Peyer's patch (tissue), 4 donors: ENCODE data around the gene PARL.

Experiments used
- POLR2A ChIP-seq, 2 donors: fragments of 450-650 bp; IDR thresholded peaks; one replicate each; pipeline ENCODE4 v1.5.1; 2017; ENCODE audit warnings: antibody characterized with exemption in 2 of 2, mild to moderate bottlenecking in 2 of 2, moderate library complexity in 2 of 2
- TF ChIP-seq, protein P1 (sequence below), 6 experiments: fragments of 450-650 bp in 4 of 6; fragments of 200-600 bp in 2 of 6; sonication (generic) in 1 of 6; IDR thresholded peaks; one replicate each; pipeline ENCODE4 v1.5.1; 2017 to 2019; ENCODE audit warnings: antibody characterized with exemption in 6 of 6, mild to moderate bottlenecking in 3 of 6, moderate library complexity in 1 of 6

DNA sequence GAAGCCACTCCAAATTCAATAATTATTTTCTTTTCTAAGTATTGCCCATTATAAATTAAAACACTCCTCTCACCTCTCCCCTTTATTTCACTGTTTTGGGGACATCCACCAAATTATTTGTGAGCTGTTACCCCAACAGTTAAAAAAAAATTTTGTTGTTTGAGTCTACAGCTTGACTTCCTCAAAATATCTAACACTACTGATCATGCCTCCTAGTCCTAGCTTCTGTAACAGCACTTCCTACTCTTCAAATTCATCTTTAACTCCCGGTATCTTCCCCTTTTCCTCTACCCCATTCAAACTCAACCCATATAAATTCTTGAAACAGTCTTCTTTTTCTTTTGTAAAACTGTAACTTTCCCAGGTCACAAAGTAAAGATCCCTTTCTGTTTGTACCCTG lies 15.9 kb downstream of the PARL start:
- TF ChIP-seq, protein P1, sequence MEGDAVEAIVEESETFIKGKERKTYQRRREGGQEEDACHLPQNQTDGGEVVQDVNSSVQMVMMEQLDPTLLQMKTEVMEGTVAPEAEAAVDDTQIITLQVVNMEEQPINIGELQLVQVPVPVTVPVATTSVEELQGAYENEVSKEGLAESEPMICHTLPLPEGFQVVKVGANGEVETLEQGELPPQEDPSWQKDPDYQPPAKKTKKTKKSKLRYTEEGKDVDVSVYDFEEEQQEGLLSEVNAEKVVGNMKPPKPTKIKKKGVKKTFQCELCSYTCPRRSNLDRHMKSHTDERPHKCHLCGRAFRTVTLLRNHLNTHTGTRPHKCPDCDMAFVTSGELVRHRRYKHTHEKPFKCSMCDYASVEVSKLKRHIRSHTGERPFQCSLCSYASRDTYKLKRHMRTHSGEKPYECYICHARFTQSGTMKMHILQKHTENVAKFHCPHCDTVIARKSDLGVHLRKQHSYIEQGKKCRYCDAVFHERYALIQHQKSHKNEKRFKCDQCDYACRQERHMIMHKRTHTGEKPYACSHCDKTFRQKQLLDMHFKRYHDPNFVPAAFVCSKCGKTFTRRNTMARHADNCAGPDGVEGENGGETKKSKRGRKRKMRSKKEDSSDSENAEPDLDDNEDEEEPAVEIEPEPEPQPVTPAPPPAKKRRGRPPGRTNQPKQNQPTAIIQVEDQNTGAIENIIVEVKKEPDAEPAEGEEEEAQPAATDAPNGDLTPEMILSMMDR (IDR thresholded peaks at IDR 0.05): no peak
- no peak for TF ChIP-seq POLR2A (IDR thresholded peaks at IDR 0.05)
